Fibroblast of lung (primary cell): ENCODE measurements around the gene GPR26.

Source experiments
- CTCF ChIP-seq, 2 donors: IDR thresholded peaks in 1 of 2; conservative IDR thresholded peaks in 1 of 2; 1 replicate in 1 of 2; 2 replicates in 1 of 2; pipeline ENCODE4 v1.5.1; 2011 to 2012; ENCODE audit warnings: low read length in 2 of 2, control low read depth in 1 of 2, inconsistent platforms in 1 of 2, low read depth in 1 of 2, mild to moderate bottlenecking in 1 of 2
- EZH2 ChIP-seq: IDR thresholded peaks from 2 replicates; pipeline ENCODE4 v1.5.1; 2012; ENCODE audit warnings: low read length, control low read depth, mild to moderate bottlenecking; ENCODE audit errors: missing control alignments

DNA sequence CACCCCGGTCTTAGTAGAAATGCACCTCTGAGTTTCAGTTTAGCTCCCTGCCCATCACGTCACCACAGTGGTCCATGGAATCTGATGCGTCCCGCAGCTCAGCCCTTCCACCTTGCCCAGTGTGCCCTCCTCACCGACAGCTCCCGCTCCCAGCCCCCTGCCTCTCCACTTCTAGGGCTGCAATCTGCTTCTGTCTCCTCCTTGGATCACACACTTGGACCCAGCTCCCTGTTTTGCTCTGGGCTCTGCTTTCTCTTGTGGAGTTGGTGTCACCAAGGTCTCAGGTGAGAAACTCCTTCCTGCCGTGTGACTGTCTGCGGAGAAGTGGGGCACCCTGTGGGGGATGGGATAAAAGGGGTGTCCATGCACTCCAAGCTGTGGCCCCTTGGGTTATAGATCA lies 37.9 kb downstream of the GPR26 start:
- TF ChIP-seq CTCF (conservative IDR thresholded peaks at IDR 0.05 in 1 of 2, IDR thresholded peaks at IDR 0.05 in 1 of 2; ENCODE audit: low read depth in 1 of 2, low read length in 2 of 2) (no peak), EZH2 (no peak)
